HCT116 (cell line): Measurements from ENCODE around the gene KCNAB3. TPM values are rescaled to one million over a fixed set of nuclear protein-coding genes. Genes with fewer than 3 reads are reported as not detected.

ENCODE experiments used
- ATAC-seq: fragments of 200-7000 bp; cut with Tn5 transposase; 2 replicates; pipeline ENCODE4 v1.9.1; 2020; ENCODE audit warnings: mild to moderate bottlenecking, moderate library complexity
- BruUV-seq: library from RNA; stranded (reverse); fragments of 400-500 nt; replicated peaks from 2 replicates; lab custom pipeline; 2021; lab: Mats Ljungman, UMichigan
- CTCF ChIA-PET: fragments of 300-600 bp; sonication (Branson Sonifier 250); formaldehyde crosslinking; loops from one replicate; lab custom pipeline; 2021; ENCODE audit warnings: antibody characterized with exemption; lab: Charles Lee
- POLR2A ChIA-PET: fragments of 300-600, 350-600 bp; sonication (Branson Sonifier 250); formaldehyde crosslinking; loops from one replicate; lab custom pipeline; 2021; ENCODE audit warnings: antibody characterized with exemption; lab: Charles Lee
- RAD21 ChIA-PET, 2 experiments: fragments of 300-600 bp; sonication (Branson Sonifier 250); formaldehyde crosslinking; loops; one replicate each; lab custom pipeline; 2023; ENCODE audit warnings: low total read pairs in 2 of 2; ENCODE audit not compliant: uncharacterized antibody in 2 of 2, unreplicated experiment in 2 of 2, low non-redundant PET in 1 of 2; lab: Charles Lee
- DNase-seq: peaks from one replicate; pipeline ENCODE4 v3.0.0-alpha.2; 2010; ENCODE audit warnings: low read depth, low spot score
- H2AFZ ChIP-seq: fragments of 200-600 bp; shearing (Covaris generic), sonication (generic); 2 replicates; pipeline ENCODE4 v1.6.1; 2017; ENCODE audit warnings: low read depth, mixed run types, mixed read lengths, antibody characterized with exemption, low read length; ENCODE audit not compliant: poor library complexity, severe bottlenecking
- H3K27ac ChIP-seq: 2 replicates; pipeline ENCODE4 v1.5.1; 2012; ENCODE audit warnings: low read depth, low read length
- H3K27me3 ChIP-seq: fragments of 200-600 bp; sonication (generic); 2 replicates; pipeline ENCODE4 v1.6.1; 2016; ENCODE audit warnings: mixed run types, low read length, mixed read lengths; ENCODE audit not compliant: insufficient read depth
- H3K36me3 ChIP-seq, 2 experiments: fragments of 200-500 bp in 1 of 2; fragments of 200-600 bp in 1 of 2; sonication (Bioruptor generic) in 1 of 2; sonication (generic) in 1 of 2; 2 replicates each; pipeline versions ENCODE4 v1.5.1 to v1.6.1; 2014 to 2016; ENCODE audit warnings: low read length in 2 of 2, inconsistent platforms in 1 of 2, mixed read lengths in 1 of 2, mixed run types in 1 of 2; ENCODE audit not compliant: insufficient read depth in 2 of 2, control insufficient read depth in 1 of 2
- H3K4me1 ChIP-seq, 2 experiments: fragments of 200-600 bp in 1 of 2; sonication (generic) in 1 of 2; 2 replicates each; pipeline versions ENCODE4 v1.5.1 to v1.6.1; 2012 to 2017; ENCODE audit warnings: low read length in 2 of 2, inconsistent platforms in 1 of 2, mild to moderate bottlenecking in 1 of 2, mixed read lengths in 1 of 2, mixed run types in 1 of 2, moderate library complexity in 1 of 2; ENCODE audit not compliant: insufficient read depth in 2 of 2, control insufficient read depth in 1 of 2
- H3K4me2 ChIP-seq: fragments of 200-600 bp; sonication (generic); 2 replicates; pipeline ENCODE4 v1.6.1; 2017; ENCODE audit warnings: mixed run types, low read length, mixed read lengths
- H3K4me3 ChIP-seq, 2 experiments: fragments of 200-600 bp in 1 of 2; sonication (generic) in 1 of 2; replicated peaks in 1 of 2; 2 replicates each; pipeline ENCODE4 v1.5.1; 2011 to 2016; ENCODE audit warnings: low read length in 2 of 2, control low read depth in 1 of 2, low read depth in 1 of 2, mild to moderate bottlenecking in 1 of 2, mixed read lengths in 1 of 2, mixed run types in 1 of 2
- H3K79me2 ChIP-seq: fragments of 200-600 bp; sonication (generic); 2 replicates; pipeline ENCODE4 v1.6.1; 2017; ENCODE audit warnings: mild to moderate bottlenecking, mixed run types, low read length, moderate library complexity, mixed read lengths; ENCODE audit not compliant: insufficient read depth
- H3K9ac ChIP-seq: fragments of 200-600 bp; sonication (generic); 2 replicates; pipeline ENCODE4 v1.6.1; 2016; ENCODE audit warnings: low read length, mixed read lengths
- H3K9me2 ChIP-seq: fragments of 200-600 bp; sonication (generic), shearing (Covaris generic); 2 replicates; pipeline ENCODE4 v1.6.1; 2017; ENCODE audit warnings: mixed run types, mild to moderate bottlenecking, moderate library complexity; ENCODE audit not compliant: insufficient read depth
- H3K9me3 ChIP-seq, 2 experiments: fragments of 200-500 bp in 1 of 2; fragments of 200-600 bp in 1 of 2; sonication (Bioruptor generic) in 1 of 2; sonication (generic) in 1 of 2; 2 replicates each; pipeline ENCODE4 v1.6.1; 2014 to 2017; ENCODE audit warnings: low read length in 2 of 2, mixed read lengths in 2 of 2, inconsistent platforms in 1 of 2, low read depth in 1 of 2, mild to moderate bottlenecking in 1 of 2, mixed run types in 1 of 2, moderate library complexity in 1 of 2; ENCODE audit not compliant: control insufficient read depth in 1 of 2, insufficient read depth in 1 of 2
- H4K20me1 ChIP-seq: fragments of 200-600 bp; sonication (generic), shearing (Covaris generic); 2 replicates; pipeline ENCODE4 v1.6.1; 2017; ENCODE audit warnings: mixed run types, mild to moderate bottlenecking, moderate library complexity; ENCODE audit not compliant: insufficient read depth
- CBX3 ChIP-seq: IDR thresholded peaks from 2 replicates; pipeline ENCODE4 v1.6.1; 2012; ENCODE audit warnings: low read depth
- CEBPB ChIP-seq: IDR thresholded peaks from 2 replicates; pipeline ENCODE4 v1.6.1; 2012; ENCODE audit warnings: low read depth
- CTCF ChIP-seq, 3 experiments: fragments of 200-600 bp in 1 of 3; sonication (generic) in 1 of 3; IDR thresholded peaks in 2 of 3; conservative IDR thresholded peaks in 1 of 3; 2 replicates each; pipeline ENCODE4 v1.5.1; 2012 to 2017; ENCODE audit warnings: low read depth in 2 of 3, low read length in 2 of 3, antibody characterized with exemption in 1 of 3, borderline replicate concordance in 1 of 3, control low read depth in 1 of 3, mild to moderate bottlenecking in 1 of 3, mixed read lengths in 1 of 3, mixed run types in 1 of 3, moderate library complexity in 1 of 3; ENCODE audit not compliant: insufficient read depth in 1 of 3
- EGR1 ChIP-seq: IDR thresholded peaks from 2 replicates; pipeline ENCODE4 v1.6.1; 2012; ENCODE audit warnings: low read depth
- ELF1 ChIP-seq: IDR thresholded peaks from 2 replicates; pipeline ENCODE4 v1.6.1; 2012; ENCODE audit warnings: low read depth, borderline replicate concordance
- EZH2 ChIP-seq: fragments of 200-600 bp; sonication (generic); IDR thresholded peaks from 2 replicates; pipeline ENCODE4 v1.6.1; 2017; ENCODE audit warnings: antibody characterized with exemption, mixed run types
- EZH2phosphoT487 ChIP-seq: fragments of 200-600 bp; IDR thresholded peaks from 2 replicates; pipeline ENCODE4 v1.6.1; 2018; ENCODE audit warnings: antibody characterized with exemption, borderline replicate concordance
- FOSL1 ChIP-seq: IDR thresholded peaks from 2 replicates; pipeline ENCODE4 v1.6.1; 2012; ENCODE audit warnings: low read depth
- JUND ChIP-seq: IDR thresholded peaks from 2 replicates; pipeline ENCODE4 v1.6.1; 2012
- MAX ChIP-seq: IDR thresholded peaks from 2 replicates; pipeline ENCODE4 v1.6.1; 2012
- REST ChIP-seq: IDR thresholded peaks from 2 replicates; pipeline ENCODE4 v1.6.1; 2012; ENCODE audit warnings: low read depth
- SIN3A ChIP-seq: IDR thresholded peaks from 2 replicates; pipeline ENCODE4 v1.6.1; 2012; ENCODE audit warnings: low read depth
- SRF ChIP-seq: IDR thresholded peaks from 2 replicates; pipeline ENCODE4 v1.6.1; 2012; ENCODE audit warnings: low read depth
- TCF7L2 ChIP-seq: IDR thresholded peaks from 2 replicates; pipeline ENCODE4 v1.7.0; 2011; ENCODE audit warnings: borderline replicate concordance, inconsistent platforms; ENCODE audit not compliant: insufficient read depth, insufficient read length; ENCODE audit errors: extremely low read depth
- YY1 ChIP-seq: IDR thresholded peaks from 2 replicates; pipeline ENCODE4 v1.6.1; 2011; ENCODE audit warnings: low read length, low read depth, moderate library complexity, mild to moderate bottlenecking; ENCODE audit not compliant: insufficient replicate concordance; ENCODE audit errors: extremely low read depth
- ZFX ChIP-seq: fragments of 450-650 bp; IDR thresholded peaks from 2 replicates; pipeline ENCODE4 v1.6.1; 2017
- ZNF274 ChIP-seq: fragments of 200-500 bp; sonication (Bioruptor generic); IDR thresholded peaks from 2 replicates; pipeline ENCODE4 v1.6.1; 2014; ENCODE audit warnings: mild to moderate bottlenecking, low read depth, low read length, inconsistent platforms
- intact Hi-C: fragments of 100-400 bp; cut with micrococcal nuclease; formaldehyde crosslinking; loops from 2 replicates; pipeline ENCODE4 v1.10.0; 2022
- total RNA-seq: library from RNA; stranded (reverse); gene quantifications from one replicate; pipeline ENCODE4 v1.2.1, GENCODE V29; 2021; ENCODE audit not compliant: unreplicated experiment
- TF ChIP-seq, protein P1 (sequence below): IDR thresholded peaks from 2 replicates; pipeline ENCODE4 v1.6.1; 2011; ENCODE audit warnings: mild to moderate bottlenecking, low read length, moderate library complexity; ENCODE audit not compliant: insufficient replicate concordance; ENCODE audit errors: extremely low read depth
- TF ChIP-seq, protein P2 (sequence below): IDR thresholded peaks from 2 replicates; pipeline ENCODE4 v1.6.1; 2012

Gene KCNAB3
- total RNA-seq, 1 experiment from 2014 or later: 7.1 TPM

- Histone ChIP-seq H3K9me2 (no peaks in the 10 kb centered on the region), H3K9me3 (no peaks in the 10 kb centered on the region), H3K4me2 (no peak overlapping the region), H3K27me3 (no peaks in the 10 kb centered on the region), H3K27ac (no peak overlapping the region), H3K36me3 (peaks cover 45 to 54% of the 10 kb centered on the region in 2 experiments), H3K4me3 (no peak overlapping the region), H3K4me1 (no peaks in the 10 kb centered on the region), H2AFZ (no peak overlapping the region), H3K9ac (no peak overlapping the region), H3K79me2 (no peaks in the 10 kb centered on the region), H4K20me1 (no peaks in the 10 kb centered on the region)
- CTCF ChIA-PET: interaction anchor here (1.4 kb wide), 1 partner anchor 95 kb away, joined by 3 read pairs; no protein-coding TSS in a partner anchor
- intact Hi-C loops: no loop called here
- no TSS peak for BruUV-seq
- ATAC-seq: no peak
- POLR2A ChIA-PET: interaction anchor here (0.7 kb wide), 2 partner anchors 8 to 14 kb away, joined by 3 read pairs; no protein-coding TSS in a partner anchor
- DNase-seq: no peak
- no peak for TF ChIP-seq SRF
- TF ChIP-seq MAX: no peak
- TF ChIP-seq, protein P1, sequence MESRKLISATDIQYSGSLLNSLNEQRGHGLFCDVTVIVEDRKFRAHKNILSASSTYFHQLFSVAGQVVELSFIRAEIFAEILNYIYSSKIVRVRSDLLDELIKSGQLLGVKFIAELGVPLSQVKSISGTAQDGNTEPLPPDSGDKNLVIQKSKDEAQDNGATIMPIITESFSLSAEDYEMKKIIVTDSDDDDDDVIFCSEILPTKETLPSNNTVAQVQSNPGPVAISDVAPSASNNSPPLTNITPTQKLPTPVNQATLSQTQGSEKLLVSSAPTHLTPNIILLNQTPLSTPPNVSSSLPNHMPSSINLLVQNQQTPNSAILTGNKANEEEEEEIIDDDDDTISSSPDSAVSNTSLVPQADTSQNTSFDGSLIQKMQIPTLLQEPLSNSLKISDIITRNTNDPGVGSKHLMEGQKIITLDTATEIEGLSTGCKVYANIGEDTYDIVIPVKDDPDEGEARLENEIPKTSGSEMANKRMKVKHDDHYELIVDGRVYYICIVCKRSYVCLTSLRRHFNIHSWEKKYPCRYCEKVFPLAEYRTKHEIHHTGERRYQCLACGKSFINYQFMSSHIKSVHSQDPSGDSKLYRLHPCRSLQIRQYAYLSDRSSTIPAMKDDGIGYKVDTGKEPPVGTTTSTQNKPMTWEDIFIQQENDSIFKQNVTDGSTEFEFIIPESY: no peak
- TF ChIP-seq ZFX: no peak
- no peak for TF ChIP-seq EZH2
- no peak for TF ChIP-seq SIN3A
- TF ChIP-seq REST: no peak
- no peak for TF ChIP-seq JUND
- TF ChIP-seq TCF7L2: no peak
- TF ChIP-seq ZNF274: no peak
- no peak for TF ChIP-seq ELF1
- TF ChIP-seq, protein P2, sequence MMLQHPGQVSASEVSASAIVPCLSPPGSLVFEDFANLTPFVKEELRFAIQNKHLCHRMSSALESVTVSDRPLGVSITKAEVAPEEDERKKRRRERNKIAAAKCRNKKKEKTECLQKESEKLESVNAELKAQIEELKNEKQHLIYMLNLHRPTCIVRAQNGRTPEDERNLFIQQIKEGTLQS: no peak
- TF ChIP-seq CTCF (IDR thresholded peaks at IDR 0.05 in 2 of 3, conservative IDR thresholded peaks at IDR 0.05 in 1 of 3; ENCODE audit: borderline replicate concordance in 1 of 3, insufficient read depth in 1 of 3, low read depth in 2 of 3, low read length in 2 of 3): no peak
- TF ChIP-seq EZH2phosphoT487: no peak
- no peak for TF ChIP-seq FOSL1
- no peak for TF ChIP-seq EGR1
- no peak for TF ChIP-seq CBX3
- no peak for TF ChIP-seq YY1
- TF ChIP-seq CEBPB: no peak
- RAD21 ChIA-PET: no interaction called here
Measured at GRCh38 chr17:7946441-7946840, 16.8 kb upstream of the KCNAB3 start.
